Testis (tissue), 2 donors: ENCODE data around the gene WDCP.

Experiments used
- POLR2A ChIP-seq: fragments of 450-650 bp; IDR thresholded peaks from one replicate; pipeline ENCODE4 v1.6.1; 2017; ENCODE audit warnings: antibody characterized with exemption, mild to moderate bottlenecking, moderate library complexity
- TF ChIP-seq, protein P1 (sequence below), 3 experiments: fragments of 450-650 bp in 2 of 3; fragments of 200-600 bp in 1 of 3; sonication (generic) in 1 of 3; IDR thresholded peaks; one replicate each; pipeline ENCODE4 v1.5.1; 2016 to 2019; ENCODE audit warnings: antibody characterized with exemption in 3 of 3, mild to moderate bottlenecking in 2 of 3, moderate library complexity in 1 of 3

DNA sequence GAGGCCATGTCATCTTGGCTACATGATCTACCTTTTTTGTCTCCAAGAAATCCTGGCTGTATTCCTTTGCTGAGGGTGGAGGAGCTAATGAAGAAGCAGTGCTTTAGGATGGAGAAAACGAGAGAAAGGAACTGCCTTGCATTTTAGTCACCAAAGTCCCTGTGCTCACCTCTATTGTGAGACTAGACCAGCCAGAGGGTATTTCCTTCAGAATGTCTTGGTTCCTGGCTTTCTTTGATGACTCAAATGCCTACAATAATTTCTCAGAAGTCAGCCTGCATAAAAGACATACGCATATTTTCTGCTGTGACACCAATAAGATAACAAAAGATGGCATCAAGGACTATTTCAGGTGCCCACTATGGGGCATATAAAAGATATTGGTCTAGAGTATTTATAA is 18.1 kb upstream of the WDCP start:
- TF ChIP-seq, protein P1, sequence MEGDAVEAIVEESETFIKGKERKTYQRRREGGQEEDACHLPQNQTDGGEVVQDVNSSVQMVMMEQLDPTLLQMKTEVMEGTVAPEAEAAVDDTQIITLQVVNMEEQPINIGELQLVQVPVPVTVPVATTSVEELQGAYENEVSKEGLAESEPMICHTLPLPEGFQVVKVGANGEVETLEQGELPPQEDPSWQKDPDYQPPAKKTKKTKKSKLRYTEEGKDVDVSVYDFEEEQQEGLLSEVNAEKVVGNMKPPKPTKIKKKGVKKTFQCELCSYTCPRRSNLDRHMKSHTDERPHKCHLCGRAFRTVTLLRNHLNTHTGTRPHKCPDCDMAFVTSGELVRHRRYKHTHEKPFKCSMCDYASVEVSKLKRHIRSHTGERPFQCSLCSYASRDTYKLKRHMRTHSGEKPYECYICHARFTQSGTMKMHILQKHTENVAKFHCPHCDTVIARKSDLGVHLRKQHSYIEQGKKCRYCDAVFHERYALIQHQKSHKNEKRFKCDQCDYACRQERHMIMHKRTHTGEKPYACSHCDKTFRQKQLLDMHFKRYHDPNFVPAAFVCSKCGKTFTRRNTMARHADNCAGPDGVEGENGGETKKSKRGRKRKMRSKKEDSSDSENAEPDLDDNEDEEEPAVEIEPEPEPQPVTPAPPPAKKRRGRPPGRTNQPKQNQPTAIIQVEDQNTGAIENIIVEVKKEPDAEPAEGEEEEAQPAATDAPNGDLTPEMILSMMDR (IDR thresholded peaks at IDR 0.05) = no peak
- no peak for TF ChIP-seq POLR2A
